Fibroblast of upper back skin (primary cell): ENCODE data around the gene VEGFB.
A peak's percentile ranks its signal among the peaks of the same experiment; 100 is the strongest.

Experiments
- DNase-seq: peaks from one replicate; pipeline ENCODE4 v3.0.0-alpha.2; 2013

VEGFB gene, protein sequence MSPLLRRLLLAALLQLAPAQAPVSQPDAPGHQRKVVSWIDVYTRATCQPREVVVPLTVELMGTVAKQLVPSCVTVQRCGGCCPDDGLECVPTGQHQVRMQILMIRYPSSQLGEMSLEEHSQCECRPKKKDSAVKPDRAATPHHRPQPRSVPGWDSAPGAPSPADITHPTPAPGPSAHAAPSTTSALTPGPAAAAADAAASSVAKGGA

DNA sequence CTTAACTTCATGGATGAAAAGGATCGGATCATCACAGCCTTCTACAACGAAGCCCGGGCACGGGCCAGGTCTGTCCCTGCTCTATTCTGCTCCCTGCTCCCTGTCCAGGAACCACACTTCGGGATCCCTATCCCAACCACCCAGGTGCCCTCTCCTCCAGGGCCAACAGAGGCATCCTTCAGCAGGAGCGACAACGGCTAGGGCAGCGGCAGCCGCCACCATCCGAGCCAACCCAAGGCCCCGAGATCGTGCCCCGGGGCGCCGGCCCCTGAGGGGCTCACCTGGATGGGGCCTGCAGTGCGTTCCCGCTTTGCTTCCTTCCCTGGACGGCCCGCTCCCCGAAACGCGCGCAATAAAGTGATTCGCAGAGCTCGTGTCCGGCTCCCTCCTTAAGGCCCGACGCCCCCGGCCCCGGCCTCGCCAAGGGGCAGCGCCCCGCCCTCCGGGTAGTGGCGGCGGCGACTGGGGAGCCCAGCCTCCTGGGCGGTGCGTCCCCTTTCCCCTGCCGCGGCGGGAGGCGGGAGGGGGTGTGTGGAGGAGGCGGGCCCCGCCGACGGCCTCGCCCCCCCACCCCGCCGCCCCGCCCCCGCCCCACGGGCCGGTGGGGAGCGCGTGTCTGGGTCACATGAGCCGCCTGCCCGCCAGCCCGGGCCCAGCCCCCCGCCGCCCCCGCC, at the start of gene VEGFB:
VEGFB (plus strand) TSS at position 672 of the 674 bp plus-strand sequence. CDS start 250 bp downstream, outside the sequence.
- DNase-seq: peak; percentile 57

DNA sequence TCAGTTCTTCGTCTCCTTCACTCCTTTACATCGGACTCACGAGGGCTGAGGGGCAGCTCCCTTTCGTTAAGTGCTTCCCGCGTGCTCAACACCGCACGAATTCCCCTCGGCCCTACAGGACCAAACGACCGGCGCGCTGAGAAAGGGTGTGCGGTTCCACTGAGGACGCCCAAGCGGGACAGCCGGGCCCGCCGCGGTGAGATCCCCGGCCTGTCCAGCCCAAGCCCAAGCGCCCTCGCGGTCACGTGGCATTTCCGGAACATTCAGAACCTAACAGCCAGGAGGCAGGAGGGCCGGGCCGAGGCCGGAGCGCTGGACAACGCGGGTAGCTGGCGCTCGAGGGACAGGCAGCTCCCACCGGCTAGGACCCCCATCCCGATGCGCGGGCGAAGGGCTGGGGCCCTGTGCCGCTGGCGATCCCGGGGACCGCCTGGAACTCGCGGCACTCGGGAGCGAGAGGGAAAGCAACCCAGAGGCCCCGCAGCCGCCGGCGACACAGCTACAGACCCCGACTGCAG, 49.1 kb upstream of the VEGFB start:
- DNase-seq: peak; percentile 76

DNA sequence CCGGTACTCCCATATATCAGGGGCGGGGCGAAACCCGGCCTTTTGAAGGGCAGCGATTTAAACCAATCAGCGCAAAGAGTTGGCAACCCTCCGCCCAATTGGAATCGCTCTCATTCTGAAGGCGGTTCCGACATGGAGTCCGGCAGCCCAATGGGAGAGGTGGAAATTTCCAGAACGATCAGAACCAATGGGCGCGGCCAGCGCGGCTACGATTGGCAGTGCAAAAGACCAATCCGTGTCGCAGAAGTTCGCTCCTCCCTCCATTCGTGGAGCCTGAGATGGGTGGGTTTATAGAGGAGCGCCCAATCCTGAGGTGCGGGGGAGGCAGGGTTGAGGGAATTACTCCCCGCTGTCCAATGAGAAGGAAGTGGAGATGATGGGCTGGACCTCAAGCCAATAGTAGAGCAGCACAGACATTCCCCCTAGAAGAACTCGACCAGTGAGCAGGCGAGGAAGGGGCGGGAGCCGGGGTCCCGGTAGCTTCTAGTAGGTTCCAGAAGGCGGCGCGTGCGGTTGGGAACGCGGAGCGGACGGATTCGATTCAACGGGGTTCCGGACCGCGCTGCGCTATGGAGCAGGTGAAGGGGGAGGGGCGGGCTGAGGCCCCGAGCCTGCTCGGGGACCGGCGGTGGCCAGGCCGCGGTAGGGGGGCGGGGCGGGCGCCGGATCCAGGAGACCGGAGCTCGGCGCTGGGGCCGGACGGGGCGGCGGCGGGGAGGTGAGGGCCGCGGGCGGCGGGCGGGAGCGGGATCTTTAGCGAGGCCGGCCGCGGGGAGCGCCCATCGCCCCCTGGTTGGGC, 48.5 kb upstream of the VEGFB start, which contains the start of gene STIP1:
STIP1 (plus strand) TSS at position 479 of the 799 bp plus-strand sequence; CDS start at position 570, 91 bp downstream.
- DNase-seq: peak; percentile 100

DNA sequence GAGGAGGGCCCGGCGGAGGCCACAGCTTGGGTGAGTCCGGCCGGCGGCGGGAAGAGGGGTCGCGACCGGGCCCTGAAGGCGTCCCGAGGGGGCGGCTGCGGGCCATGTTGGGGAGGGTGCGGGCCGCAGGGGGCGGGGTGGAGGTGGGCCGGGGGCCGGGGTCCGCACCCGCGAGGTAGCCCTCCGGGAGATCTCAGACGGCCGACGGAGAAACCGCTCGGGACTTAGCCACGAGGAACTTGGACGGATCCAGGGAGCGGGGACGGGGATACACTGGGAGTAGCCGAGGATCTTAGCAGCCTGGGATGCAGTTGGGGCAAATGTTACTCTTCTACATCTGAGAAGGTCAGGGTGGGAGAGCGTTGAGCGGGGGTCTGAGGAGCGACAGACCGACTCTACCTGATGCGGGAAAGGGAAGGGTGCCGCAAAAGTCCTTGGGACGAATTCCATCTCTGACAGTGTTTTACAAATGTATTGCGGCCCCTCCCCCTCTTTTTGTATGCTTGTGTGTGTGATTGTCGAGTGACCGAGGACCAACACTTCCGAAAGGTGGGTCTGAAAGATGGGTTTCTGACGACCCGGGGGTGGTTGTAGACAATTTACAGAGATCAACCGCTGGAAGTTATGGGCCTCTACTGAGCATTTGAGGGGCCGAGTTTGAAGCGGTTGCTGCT, 47.8 kb upstream of the VEGFB start:
- DNase-seq: no peak

DNA sequence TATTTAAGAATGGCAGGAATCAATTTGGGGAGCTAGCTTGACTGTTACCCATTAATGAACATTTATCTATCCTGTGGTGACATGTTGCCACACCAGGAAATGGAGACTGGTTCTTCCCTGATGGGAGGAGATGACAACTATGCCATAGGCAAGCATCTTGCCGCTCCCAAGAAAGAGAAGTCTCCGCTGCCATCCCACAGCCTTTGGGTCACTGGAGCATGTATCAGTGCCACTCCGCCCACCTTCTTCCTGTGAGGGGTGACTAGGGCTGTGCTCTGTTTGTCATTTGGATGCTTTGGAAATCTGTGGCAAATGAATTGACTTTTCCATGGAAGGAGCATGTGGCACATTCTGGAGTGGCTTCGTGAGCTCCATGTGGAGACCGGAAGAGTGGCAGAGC, 42.0 kb upstream of the VEGFB start:
- no peak for DNase-seq

DNA sequence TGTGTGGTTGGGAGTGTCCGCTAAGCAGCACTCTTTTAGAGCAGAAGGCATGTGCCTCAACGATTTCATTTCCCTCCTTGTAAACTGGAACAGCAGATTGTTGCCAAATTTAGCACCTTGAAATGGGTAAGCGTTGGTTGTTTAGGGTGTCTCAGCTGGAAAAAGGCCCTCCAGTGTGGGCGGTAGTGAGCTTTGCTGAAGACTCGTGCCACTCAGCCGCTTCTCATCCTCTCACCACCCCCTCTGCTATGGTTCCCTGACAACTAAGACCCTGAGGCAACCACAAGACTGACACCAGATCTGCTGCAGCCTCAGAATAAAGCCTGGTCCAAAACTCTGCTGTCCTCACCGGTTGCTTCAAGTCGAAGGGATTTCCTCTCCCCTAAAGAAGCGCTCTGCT, 37.8 kb upstream of the VEGFB start:
- DNase-seq: no peak

DNA sequence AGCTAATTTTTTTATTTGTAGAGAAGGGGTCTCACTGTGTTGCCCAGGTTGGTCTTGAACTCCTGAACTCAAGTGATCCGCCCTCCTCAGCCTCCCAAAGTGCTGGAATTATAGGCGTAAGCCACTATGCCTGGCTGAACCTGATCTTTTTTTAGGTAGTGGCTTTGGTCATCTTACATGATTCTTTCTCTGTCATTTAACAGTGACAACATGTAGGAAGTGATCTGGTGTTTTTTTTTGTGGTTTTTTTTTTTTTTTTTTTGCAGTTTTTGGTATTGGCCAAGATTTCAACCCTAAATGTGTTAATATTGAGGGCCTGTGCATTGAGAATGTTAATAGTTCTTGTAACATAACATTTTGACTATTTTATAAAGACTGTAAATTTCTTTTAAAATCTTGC, 35.9 kb upstream of the VEGFB start:
- DNase-seq: no peak

DNA sequence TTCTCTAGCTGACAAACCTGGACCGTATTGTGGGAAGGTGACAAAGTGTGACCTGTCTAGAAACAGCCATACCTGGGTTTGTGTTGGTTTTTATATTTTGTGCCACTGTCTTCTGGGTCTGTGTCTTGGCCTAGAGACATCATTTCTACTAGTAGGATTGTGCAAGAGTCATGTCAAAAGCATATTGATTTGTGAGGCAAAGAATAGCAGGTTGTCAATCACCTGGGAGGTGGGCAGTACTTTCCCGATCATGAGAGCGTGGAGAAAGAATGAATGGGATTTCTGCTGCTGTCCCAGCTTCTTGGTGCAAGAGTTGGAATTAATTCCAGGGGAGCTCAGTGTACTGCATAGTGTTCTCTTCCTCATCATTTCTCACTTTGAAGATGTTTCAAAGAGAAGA, 32.8 kb upstream of the VEGFB start:
- no peak for DNase-seq

DNA sequence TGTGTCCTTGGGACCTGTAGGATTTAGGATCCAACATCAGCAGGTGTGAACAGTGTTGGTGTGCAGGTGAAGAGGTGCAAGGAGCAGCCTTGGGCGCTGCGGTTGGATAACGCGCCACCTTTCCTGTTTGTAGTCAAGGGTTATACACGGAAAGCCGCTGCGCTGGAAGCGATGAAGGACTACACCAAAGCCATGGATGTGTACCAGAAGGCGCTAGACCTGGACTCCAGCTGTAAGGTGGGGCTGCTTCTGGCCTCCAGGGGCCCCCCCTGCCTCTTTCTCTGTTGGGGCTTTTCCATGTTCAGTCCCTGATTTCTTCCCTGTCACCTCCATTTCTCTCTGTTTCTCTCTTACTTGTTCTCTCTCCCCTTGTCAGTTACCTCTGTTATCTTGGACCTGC, 31.4 kb upstream of the VEGFB start:
- no peak for DNase-seq

DNA sequence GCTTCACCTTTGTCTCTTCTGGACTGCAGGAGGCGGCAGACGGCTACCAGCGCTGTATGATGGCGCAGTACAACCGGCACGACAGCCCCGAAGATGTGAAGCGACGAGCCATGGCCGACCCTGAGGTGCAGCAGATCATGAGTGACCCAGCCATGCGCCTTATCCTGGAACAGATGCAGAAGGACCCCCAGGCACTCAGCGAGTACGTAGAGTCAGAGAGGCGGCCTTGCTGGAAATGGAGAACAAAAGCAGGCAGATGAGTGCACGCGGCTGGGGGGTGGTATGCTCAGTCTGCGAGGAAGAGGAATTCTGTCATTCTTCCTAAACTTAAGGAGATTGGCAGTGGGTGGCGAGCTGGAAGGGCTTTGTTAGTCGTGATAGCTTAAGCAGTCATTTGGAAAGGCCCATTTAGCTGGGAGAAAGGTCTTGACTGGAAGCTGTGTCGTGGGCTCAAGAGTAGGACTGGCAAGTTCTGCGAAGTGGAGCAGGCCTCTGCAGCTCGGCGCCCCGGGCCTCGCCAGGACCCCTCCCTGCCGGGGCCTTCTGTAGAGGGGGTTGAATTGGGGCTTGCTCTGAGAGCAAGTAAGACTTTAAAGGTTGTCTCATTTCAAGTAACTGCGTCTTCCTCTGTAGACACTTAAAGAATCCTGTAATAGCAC, 30.8 kb upstream of the VEGFB start:
- no peak for DNase-seq

DNA sequence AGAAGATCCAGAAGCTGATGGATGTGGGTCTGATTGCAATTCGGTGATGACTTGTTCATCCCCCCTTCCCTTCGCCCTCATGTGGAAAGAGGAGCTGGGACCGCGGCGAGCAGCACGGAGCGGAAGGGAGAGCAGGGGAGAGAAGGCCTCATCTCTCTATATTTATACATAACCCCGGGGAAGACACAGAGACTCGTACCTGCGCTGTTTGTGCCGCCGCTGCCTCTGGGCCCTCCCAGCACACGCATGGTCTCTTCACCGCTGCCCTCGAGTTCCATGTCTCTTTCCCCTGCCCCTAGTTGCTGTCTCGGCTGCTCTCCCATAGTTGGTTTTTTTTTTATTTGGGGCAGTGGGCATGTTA, 30.3 kb upstream of the VEGFB start:
- DNase-seq: no peak

DNA sequence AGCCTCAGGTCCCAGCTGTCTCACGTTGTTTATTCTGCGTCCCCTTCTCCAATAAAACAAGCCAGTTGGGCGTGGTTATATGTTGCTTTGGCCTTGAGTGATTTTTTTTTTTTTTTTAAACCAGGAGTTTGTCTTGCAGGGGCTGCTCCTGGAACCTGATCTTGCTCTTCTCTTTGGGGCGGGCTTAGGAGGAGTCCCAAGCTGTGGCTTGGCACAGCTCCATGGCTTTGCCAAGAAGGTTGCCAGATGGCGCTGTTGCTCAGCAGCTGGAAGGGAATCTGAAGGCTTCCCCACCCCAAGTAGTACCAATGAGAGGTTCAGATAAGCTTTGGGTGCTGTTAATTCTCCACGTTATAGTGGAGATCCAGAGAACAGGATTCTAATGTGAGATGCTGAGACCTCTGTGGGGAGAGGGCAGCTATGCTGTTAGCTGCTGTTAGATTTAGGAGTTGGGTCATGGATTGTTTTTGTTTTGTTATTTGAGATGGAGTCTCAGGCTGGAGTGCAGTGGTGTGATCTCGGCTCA, 29.9 kb upstream of the VEGFB start:
- peak; percentile 93 for DNase-seq

DNA sequence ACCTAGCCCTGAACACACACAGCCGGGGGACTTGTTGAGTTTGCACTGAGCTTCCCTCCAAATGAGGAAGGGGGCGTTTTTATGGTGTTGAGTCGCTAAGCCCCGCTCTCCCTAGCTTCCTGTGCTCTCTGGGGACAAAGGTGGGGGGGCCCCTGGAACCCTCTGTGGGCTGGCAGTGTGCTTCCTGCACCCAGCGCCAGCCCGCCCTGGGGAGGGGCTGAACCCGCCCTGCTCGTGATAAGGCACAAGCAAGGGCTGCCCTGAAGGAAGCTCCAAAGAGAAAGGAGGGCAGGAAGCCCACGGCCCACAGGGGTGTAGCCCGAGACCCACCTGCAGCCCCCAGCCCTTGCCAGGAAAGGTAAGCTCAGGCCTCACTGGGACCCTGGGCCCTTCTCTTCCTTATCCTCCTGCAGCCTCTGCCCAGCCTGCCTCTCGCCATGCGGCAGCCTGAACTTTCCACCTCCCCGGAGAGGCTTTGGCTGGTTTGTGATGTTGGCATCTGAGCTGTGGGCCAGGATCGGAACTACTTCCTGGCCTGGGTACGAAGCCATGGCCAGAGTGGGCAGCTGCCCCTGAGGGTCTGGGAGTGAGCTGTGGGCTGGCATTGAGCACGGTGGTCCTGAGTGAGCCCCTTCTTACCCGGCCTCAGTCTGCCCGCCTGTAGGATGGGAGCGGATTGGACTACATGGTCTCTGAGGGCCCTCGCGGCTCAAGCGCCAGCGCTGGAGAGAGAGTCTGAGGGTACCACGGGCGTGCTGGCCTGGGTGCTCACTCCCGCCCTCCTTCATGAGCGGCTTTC, 27.7 kb upstream of the VEGFB start, which contains the start of gene FERMT3:
FERMT3 (plus strand) TSS at position 265 of the 799 bp plus-strand sequence. CDS start 644 bp downstream, outside the sequence.
- no peak for DNase-seq

DNA sequence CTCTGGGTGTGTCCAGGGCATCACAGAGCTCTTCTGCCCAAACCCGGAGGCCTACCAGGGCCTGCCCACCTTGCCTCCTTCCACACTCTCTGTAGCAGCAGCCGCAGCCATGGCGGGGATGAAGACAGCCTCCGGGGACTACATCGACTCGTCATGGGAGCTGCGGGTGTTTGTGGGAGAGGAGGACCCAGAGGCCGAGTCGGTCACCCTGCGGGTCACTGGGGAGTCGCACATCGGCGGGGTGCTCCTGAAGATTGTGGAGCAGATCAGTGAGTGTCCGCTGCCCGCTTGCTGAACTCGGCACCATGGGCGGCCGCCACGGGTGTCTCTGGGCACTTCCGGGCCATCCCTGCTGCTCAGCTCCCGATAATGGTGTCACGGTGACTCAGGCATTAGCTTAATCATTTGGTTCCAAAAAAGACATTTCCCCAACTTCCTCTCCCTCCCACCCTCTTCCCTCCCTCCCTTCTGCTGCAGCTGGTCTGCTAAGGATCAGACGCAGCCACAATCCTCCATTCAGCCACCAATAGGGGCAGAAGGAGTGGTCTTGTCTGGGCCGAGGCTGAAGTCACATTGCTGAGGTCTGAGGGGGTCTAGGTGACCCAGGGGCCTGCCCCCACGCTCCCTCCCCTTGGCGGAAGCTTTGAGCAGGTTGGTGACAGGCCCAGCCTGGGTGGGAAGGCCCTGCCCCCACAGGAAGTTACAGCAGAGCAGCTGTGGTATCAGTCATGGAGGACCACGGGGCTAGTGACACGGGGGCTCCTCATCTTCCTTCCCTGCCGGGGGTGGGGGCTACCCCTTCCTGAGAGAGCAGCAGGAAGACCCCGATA, 26.9 kb upstream of the VEGFB start:
- DNase-seq: peak; percentile 72

DNA sequence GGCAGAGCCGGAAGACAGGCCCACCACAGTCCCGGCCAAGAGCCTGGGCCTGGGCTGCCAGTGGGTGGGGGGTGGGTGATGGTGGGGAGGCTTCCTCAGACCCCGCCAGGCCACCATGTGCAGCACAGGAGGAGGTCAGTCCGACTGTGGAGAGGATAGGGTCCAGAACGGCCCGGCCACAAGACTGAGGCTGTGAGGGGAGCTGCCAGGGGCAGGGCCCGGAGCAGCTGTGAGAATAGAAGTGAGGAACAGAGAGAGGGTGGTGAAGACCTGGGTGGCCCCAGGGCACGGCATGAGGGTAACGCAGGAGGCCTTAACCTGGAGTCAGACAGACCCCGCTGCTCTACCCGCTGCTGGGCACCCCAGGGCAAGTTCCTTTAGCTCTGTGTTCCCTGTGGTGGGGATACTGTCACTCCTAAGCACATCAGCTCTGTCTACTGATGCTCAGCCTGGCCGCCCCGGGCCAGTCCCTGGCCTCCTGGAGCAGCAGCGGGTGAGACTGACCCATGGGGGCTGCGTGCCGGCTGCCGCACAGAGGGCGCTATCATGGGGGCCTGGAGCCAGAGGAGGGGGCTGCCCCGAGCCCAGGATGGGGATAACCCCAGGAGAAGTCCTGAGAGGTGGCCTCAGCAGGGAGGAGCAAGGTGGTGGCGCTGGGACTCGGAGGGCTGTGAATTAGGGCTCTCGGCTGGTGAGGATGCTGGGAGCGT, 26.1 kb upstream of the VEGFB start:
- no peak for DNase-seq

DNA sequence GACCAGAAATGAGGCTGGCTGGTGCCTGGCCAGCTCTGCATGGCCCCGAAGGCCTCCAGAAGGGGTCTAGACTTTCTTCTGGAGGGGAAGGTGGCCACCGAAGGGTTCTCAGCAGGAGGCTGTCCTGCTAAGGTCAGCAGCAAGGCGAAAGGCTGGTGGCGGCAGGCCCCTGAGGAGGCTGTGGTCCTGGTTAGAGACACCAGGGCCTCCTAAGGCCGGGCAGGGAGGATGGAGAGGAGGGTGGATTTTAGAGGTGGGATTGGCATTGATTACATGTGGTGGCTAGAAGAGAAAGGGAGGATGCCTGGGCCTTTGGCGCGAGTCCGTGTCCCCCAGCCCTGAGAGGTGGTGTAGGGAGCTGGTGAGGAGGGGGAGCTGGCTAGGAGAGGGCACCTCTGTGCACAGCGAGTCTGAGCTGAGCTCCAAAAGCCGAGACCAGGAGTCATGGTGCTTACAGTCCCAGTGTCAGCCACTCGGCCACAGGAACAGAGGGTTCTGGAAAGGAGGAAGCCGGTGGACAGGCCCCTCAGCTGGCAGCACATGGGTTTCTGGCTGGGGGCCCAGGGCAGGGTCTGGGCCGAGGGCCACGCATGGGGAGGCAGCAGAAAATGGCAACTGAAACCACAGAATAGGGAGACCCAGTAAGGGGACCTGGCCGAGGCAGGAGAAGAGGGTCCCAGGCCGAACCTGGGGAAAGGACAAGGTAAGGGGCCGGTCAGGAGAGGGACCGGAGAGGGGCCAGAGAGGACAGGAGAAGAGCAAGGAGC, 25.4 kb upstream of the VEGFB start:
- DNase-seq: no peak

DNA sequence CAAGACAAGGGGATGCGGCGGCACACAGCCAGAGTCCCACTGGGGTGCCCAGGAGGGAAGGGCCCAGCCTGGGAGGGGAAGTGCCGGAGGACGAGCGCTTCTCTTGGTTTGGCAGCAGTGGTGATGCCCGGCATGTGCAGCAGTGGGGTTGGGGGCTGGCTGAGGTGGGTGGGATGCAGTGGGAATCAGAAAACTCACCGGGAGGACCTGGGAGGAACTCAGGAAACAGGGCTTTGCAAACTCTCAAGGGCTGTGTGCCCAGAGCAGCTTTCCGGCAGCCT, 24.9 kb upstream of the VEGFB start:
- DNase-seq: no peak

DNA sequence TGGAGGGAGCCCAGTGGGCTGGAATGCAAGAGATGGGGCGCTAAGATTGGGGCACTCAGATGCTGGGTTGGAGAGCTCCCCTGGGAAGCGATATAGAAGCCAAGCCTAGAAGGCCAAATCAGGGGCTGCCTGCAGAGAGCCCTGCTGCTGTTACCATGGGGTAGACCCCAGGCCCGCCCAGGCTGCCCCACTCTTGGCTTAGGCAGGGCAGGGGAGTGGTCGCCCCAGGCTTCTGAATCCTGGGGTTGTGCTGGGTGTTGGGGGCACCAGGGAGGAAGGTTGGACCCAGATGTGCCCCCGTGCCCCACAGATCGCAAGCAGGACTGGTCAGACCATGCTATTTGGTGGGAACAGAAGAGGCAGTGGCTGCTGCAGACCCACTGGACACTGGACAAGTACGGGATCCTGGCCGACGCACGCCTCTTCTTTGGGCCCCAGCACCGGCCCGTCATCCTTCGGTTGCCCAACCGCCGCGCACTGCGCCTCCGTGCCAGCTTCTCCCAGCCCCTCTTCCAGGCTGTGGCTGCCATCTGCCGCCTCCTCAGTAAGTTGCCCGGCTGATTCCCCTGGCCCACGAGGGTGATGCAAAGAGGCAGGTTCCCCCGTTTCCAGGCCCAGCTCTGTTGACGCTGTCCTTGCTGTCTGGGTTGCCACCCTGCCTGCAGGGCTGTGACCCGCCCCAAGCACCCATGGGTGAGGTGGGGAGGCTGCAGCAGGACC, 23.9 kb upstream of the VEGFB start:
- DNase-seq: no peak
